ENCODE measurements around the gene OR51I1. TPM values are rescaled to one million over a fixed set of nuclear protein-coding genes. Genes with fewer than 3 reads are reported as not detected.

Gene OR51I1
- polyA plus RNA-seq, 1 donor (not counting 4 experiments of a cell fraction or from before 2014, with no cell fraction given) = not detected

DNA sequence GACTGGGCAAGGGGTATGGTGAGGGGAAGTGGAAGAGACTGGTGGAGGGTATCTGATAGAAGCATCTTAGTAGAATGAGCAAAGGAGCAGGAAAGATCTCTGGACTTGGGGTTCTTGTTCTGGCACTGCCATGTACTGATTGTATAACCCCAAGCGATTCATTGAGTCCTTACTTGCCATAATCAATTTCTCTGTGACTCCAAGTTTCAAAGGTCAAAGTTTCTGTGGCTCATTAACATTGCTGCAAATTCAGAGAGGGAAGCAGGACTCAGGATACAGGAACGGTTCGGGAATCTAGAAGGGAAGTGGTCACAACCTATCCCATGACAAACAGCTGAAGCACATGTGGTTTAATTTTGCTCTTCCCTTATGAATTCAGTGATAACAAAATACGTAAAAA is 8.1 kb upstream of the OR51I1 start:
- DNase-seq (ENCODE audit: low read depth, low spot score) = no peak
- no peaks in the 10 kb centered on the region for H4K20me1 ChIP-seq (ENCODE audit: control insufficient read depth, extremely low read depth, insufficient read depth, low read length)
- H3K4me3 ChIP-seq (ENCODE audit: control insufficient read depth in 2 of 3, extremely low read depth in 1 of 3, insufficient read depth in 2 of 3, low read depth in 1 of 3, low read length in 3 of 3) = no peak overlapping the region
- no peak for FAIRE-seq
- no peak overlapping the region for H3K9ac ChIP-seq (ENCODE audit: control insufficient read depth, extremely low read depth, insufficient read depth, low read length)
- dilution Hi-C loops (cut with MboI; ENCODE audit: extremely low pct_ligation_motif_present, low sequenced_read_pairs) = no loop called here
- H3K4me1 ChIP-seq (ENCODE audit: control insufficient read depth, extremely low read depth, insufficient read depth, low read length) = no peaks in the 10 kb centered on the region
- no peaks in the 10 kb centered on the region for H3K27me3 ChIP-seq (ENCODE audit: control insufficient read depth, extremely low read depth, insufficient read depth, low read length)
- no peaks in the 10 kb centered on the region for H3K9me1 ChIP-seq (ENCODE audit: control insufficient read depth, extremely low read depth, insufficient read depth, low read length)
- H3K9me3 ChIP-seq (ENCODE audit: control insufficient read depth, low read depth, low read length) = no peaks in the 10 kb centered on the region
- H3K36me3 ChIP-seq (ENCODE audit: control insufficient read depth in 2 of 2, extremely low read depth in 1 of 2, insufficient read depth in 2 of 2, low read length in 2 of 2) = no peaks in the 10 kb centered on the region
- H3K4me2 ChIP-seq (ENCODE audit: control insufficient read depth, extremely low read depth, insufficient read depth, low read depth, low read length) = no peak overlapping the region
- H3K27ac ChIP-seq (ENCODE audit: control insufficient read depth, insufficient read depth, low read length) = no peak overlapping the region
- TF ChIP-seq, protein P1, sequence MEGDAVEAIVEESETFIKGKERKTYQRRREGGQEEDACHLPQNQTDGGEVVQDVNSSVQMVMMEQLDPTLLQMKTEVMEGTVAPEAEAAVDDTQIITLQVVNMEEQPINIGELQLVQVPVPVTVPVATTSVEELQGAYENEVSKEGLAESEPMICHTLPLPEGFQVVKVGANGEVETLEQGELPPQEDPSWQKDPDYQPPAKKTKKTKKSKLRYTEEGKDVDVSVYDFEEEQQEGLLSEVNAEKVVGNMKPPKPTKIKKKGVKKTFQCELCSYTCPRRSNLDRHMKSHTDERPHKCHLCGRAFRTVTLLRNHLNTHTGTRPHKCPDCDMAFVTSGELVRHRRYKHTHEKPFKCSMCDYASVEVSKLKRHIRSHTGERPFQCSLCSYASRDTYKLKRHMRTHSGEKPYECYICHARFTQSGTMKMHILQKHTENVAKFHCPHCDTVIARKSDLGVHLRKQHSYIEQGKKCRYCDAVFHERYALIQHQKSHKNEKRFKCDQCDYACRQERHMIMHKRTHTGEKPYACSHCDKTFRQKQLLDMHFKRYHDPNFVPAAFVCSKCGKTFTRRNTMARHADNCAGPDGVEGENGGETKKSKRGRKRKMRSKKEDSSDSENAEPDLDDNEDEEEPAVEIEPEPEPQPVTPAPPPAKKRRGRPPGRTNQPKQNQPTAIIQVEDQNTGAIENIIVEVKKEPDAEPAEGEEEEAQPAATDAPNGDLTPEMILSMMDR (optimal IDR thresholded peaks at IDR 0.05 in 1 of 3, IDR thresholded peaks at IDR 0.05 in 1 of 3, conservative IDR thresholded peaks at IDR 0.05 in 1 of 3; ENCODE audit: extremely low read depth in 1 of 3, insufficient read depth in 2 of 3, low read length in 3 of 3) = no peak
- no peak for TF ChIP-seq EZH2 (IDR thresholded peaks at IDR 0.05; ENCODE audit: low read length)
- H3K79me2 ChIP-seq (ENCODE audit: control insufficient read depth, insufficient read depth, low read length) = no peaks in the 10 kb centered on the region
- no peak overlapping the region for H2AFZ ChIP-seq (ENCODE audit: control insufficient read depth, low read length)

DNA sequence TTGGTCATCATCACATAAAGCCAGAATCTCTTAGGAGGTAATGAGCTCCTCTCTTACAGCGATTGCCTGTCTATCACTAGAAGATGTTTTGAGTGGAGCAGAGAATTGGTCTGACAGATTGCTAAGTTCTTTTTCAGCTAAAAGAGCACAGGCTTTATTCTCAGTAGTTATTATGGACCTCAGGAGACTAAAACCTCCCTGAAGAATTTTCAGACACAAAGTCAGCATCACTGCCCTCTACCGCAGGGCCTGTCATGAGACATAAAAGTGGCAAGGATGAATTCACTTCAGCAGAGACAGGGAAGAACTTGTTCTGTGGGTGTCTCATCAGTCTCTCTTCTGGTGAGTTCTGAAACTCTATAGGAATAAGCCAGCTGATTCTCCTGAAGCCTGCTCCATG is 7.7 kb upstream of the OR51I1 start, which contains the start of gene OR51I2:
OR51I2 (plus strand) TSS at position 301 of the 400 bp plus-strand sequence. CDS start 4,166 bp downstream, outside the sequence.
- no peak within 1 kb of the TSS for H3K4me3 ChIP-seq (ENCODE audit: control insufficient read depth in 2 of 3, extremely low read depth in 1 of 3, insufficient read depth in 2 of 3, low read depth in 1 of 3, low read length in 3 of 3)
- H2AFZ ChIP-seq (ENCODE audit: control insufficient read depth, low read length) = no peak within 1 kb of the TSS
- H3K4me2 ChIP-seq (ENCODE audit: control insufficient read depth, extremely low read depth, insufficient read depth, low read depth, low read length) = no peak within 1 kb of the TSS
- H4K20me1 ChIP-seq (ENCODE audit: control insufficient read depth, extremely low read depth, insufficient read depth, low read length) = no peaks in the 10 kb centered on the region
- DNase-seq (ENCODE audit: low read depth, low spot score) (no peak), FAIRE-seq (no peak)
- H3K27ac ChIP-seq (ENCODE audit: control insufficient read depth, insufficient read depth, low read length) = no peak within 1 kb of the TSS
- no peak within 1 kb of the TSS for H3K9ac ChIP-seq (ENCODE audit: control insufficient read depth, extremely low read depth, insufficient read depth, low read length)
- TF ChIP-seq, protein P1 (optimal IDR thresholded peaks at IDR 0.05 in 1 of 3, IDR thresholded peaks at IDR 0.05 in 1 of 3, conservative IDR thresholded peaks at IDR 0.05 in 1 of 3; ENCODE audit: extremely low read depth in 1 of 3, insufficient read depth in 2 of 3, low read length in 3 of 3) = no peak
- no peak for TF ChIP-seq EZH2 (IDR thresholded peaks at IDR 0.05; ENCODE audit: low read length)
- H3K79me2 ChIP-seq (ENCODE audit: control insufficient read depth, insufficient read depth, low read length) = no peaks in the 10 kb centered on the region
- dilution Hi-C loops (cut with MboI; ENCODE audit: extremely low pct_ligation_motif_present, low sequenced_read_pairs) = no loop called here
- H3K4me1 ChIP-seq (ENCODE audit: control insufficient read depth, extremely low read depth, insufficient read depth, low read length) = no peaks in the 10 kb centered on the region
- no peaks in the 10 kb centered on the region for H3K9me3 ChIP-seq (ENCODE audit: control insufficient read depth, low read depth, low read length)
- no peaks in the 10 kb centered on the region for H3K9me1 ChIP-seq (ENCODE audit: control insufficient read depth, extremely low read depth, insufficient read depth, low read length)
- H3K27me3 ChIP-seq (ENCODE audit: control insufficient read depth, extremely low read depth, insufficient read depth, low read length) = no peaks in the 10 kb centered on the region
- no peaks in the 10 kb centered on the region for H3K36me3 ChIP-seq (ENCODE audit: control insufficient read depth in 2 of 2, extremely low read depth in 1 of 2, insufficient read depth in 2 of 2, low read length in 2 of 2)

Data from keratinocyte (primary cell).